Panc1 (cell line): ENCODE data around the gene SFMBT1. TPM values are rescaled to one million over a fixed set of nuclear protein-coding genes. Genes with fewer than 3 reads are reported as not detected.

Source experiments
- ATAC-seq: fragments of 200-7000 bp; cut with Tn5 transposase; 2 replicates; pipeline ENCODE4 v1.9.1; 2020; ENCODE audit warnings: mild to moderate bottlenecking, moderate library complexity
- BruUV-seq: library from RNA; stranded (reverse); fragments of 400-500 nt; replicated peaks from 2 replicates; lab custom pipeline; 2021; lab: Mats Ljungman, UMichigan
- CTCF ChIA-PET: fragments of 300-600 bp; sonication (Branson Sonifier 250); formaldehyde crosslinking; loops from one replicate; lab custom pipeline; 2022; ENCODE audit warnings: antibody characterized with exemption; lab: Charles Lee
- POLR2A ChIA-PET: fragments of 300-600 bp; sonication (Branson Sonifier 250); formaldehyde crosslinking; loops from one replicate; lab custom pipeline; 2022; ENCODE audit warnings: antibody characterized with exemption; lab: Charles Lee
- DNase-seq: peaks from one replicate; pipeline ENCODE4 v3.0.0-alpha.2; 2010; ENCODE audit warnings: low read depth, low spot score
- H3K27ac ChIP-seq: 2 replicates; pipeline ENCODE4 v1.5.1; 2011; ENCODE audit warnings: mild to moderate bottlenecking, low read length, inconsistent platforms
- H3K27me3 ChIP-seq: fragments of 200-500 bp; sonication (Bioruptor generic); 2 replicates; pipeline ENCODE4 v1.6.0; 2014; ENCODE audit warnings: low read length, inconsistent platforms; ENCODE audit not compliant: control insufficient read depth, insufficient read depth
- H3K36me3 ChIP-seq: fragments of 200-500 bp; sonication (Bioruptor generic); 2 replicates; pipeline ENCODE4 v1.5.1; 2014; ENCODE audit warnings: inconsistent platforms, mild to moderate bottlenecking, low read length, moderate library complexity; ENCODE audit not compliant: control insufficient read depth, insufficient read depth
- H3K4me1 ChIP-seq: 2 replicates; pipeline ENCODE4 v1.5.1; 2011; ENCODE audit warnings: inconsistent platforms, mild to moderate bottlenecking, low read length, moderate library complexity; ENCODE audit not compliant: control insufficient read depth, insufficient read depth
- H3K4me3 ChIP-seq, 2 experiments: 2 replicates each; pipeline ENCODE4 v1.5.1; 2011 to 2012; ENCODE audit warnings: low read depth in 2 of 2, low read length in 2 of 2, mild to moderate bottlenecking in 2 of 2, inconsistent platforms in 1 of 2, moderate library complexity in 1 of 2
- H3K9me3 ChIP-seq: fragments of 200-500 bp; sonication (Bioruptor generic); 2 replicates; pipeline ENCODE4 v1.5.1; 2014; ENCODE audit warnings: low read depth, mild to moderate bottlenecking, inconsistent platforms, low read length, moderate library complexity; ENCODE audit not compliant: control insufficient read depth, insufficient read depth
- CTCF ChIP-seq: fragments of 450-650 bp; IDR thresholded peaks from 2 replicates; pipeline ENCODE4 v1.5.1; 2017; ENCODE audit warnings: mild to moderate bottlenecking
- POLR2AphosphoS5 ChIP-seq: IDR thresholded peaks from 2 replicates; pipeline ENCODE4 v1.6.1; 2012; ENCODE audit warnings: mild to moderate bottlenecking, low read depth, low read length, moderate library complexity
- REST ChIP-seq, 2 experiments: IDR thresholded peaks; 2 replicates each; pipeline ENCODE4 v1.6.1; 2011 to 2012; ENCODE audit warnings: low read depth in 2 of 2, control low read depth in 1 of 2, low read length in 1 of 2, mild to moderate bottlenecking in 1 of 2, moderate library complexity in 1 of 2; ENCODE audit not compliant: insufficient read depth in 1 of 2
- SIN3A ChIP-seq: IDR thresholded peaks from 2 replicates; pipeline ENCODE4 v1.6.1; 2012; ENCODE audit warnings: low read depth, mild to moderate bottlenecking, low read length, moderate library complexity, borderline replicate concordance; ENCODE audit not compliant: insufficient read depth
- TCF7L2 ChIP-seq: IDR thresholded peaks from 2 replicates; pipeline ENCODE4 v1.6.1; 2011; ENCODE audit warnings: mild to moderate bottlenecking, low read depth, low read length, inconsistent platforms
- in situ Hi-C: cut with HindIII; loops from 2 replicates; pipeline ENCODE4 v1.10.0; 2016; ENCODE audit warnings: low sequenced_read_pairs, low pct_unique_long_range_greater_than_20kb
- intact Hi-C: fragments of 100-400 bp; cut with micrococcal nuclease; formaldehyde crosslinking; loops from one replicate; pipeline ENCODE4 v1.10.0; 2022; ENCODE audit not compliant: unreplicated experiment
- total RNA-seq: library from RNA; stranded (reverse); gene quantifications from one replicate; pipeline ENCODE4 v1.2.1, GENCODE V29; 2021; ENCODE audit not compliant: unreplicated experiment

SFMBT1 gene
- total RNA-seq, 1 experiment from 2014 or later: 24.4 TPM

- Histone ChIP-seq H3K4me3 (no peak overlapping the region), H3K36me3 (no peaks in the 10 kb centered on the region; the same call in 1 of the 2 replicates), H3K4me1 (no peaks in the 10 kb centered on the region), H3K9me3 (no peaks in the 10 kb centered on the region), H3K27ac (no peak overlapping the region), H3K27me3 (no peaks in the 10 kb centered on the region)
- no peak for TF ChIP-seq POLR2AphosphoS5
- no peak for TF ChIP-seq CTCF
- no peak for TF ChIP-seq REST (IDR thresholded peaks at IDR 0.05; ENCODE audit: insufficient read depth in 1 of 2, low read depth in 2 of 2, low read length in 1 of 2)
- TF ChIP-seq TCF7L2: no peak
- no peak for TF ChIP-seq SIN3A
- DNase-seq (no peak), ATAC-seq (no peak)
- ChIA-PET CTCF (no interaction called here), POLR2A (no interaction called here)
- no TSS peak for BruUV-seq
- in situ Hi-C loops: no loop called here
- intact Hi-C loops: no loop called here
Measured at GRCh38 chr3:53092216-53092615, 46.3 kb upstream of the SFMBT1 start.

- Histone ChIP-seq H3K27me3 (no peaks in the 10 kb centered on the region), H3K9me3 (no peaks in the 10 kb centered on the region), H3K4me1 (no peaks in the 10 kb centered on the region), H3K4me3 (no peak overlapping the region), H3K27ac (no peak overlapping the region), H3K36me3 (no peaks in the 10 kb centered on the region; the same call in 1 of the 2 replicates)
- in situ Hi-C loops (no loop called here), intact Hi-C loops (no loop called here)
- BruUV-seq: no TSS peak
- ATAC-seq: no peak
- ChIA-PET POLR2A (no interaction called here), CTCF (no interaction called here)
- TF ChIP-seq SIN3A: no peak
- TF ChIP-seq TCF7L2: no peak
- no peak for TF ChIP-seq POLR2AphosphoS5
- TF ChIP-seq CTCF: no peak
- TF ChIP-seq REST (IDR thresholded peaks at IDR 0.05; ENCODE audit: insufficient read depth in 1 of 2, low read depth in 2 of 2, low read length in 1 of 2): no peak
- no peak for DNase-seq
Measured at GRCh38 chr3:53091011-53091410, 45.1 kb upstream of the SFMBT1 start.
